CD4-positive, alpha-beta T cell treated with Interleukin-15 for 1 hour (primary cell): ENCODE measurements around the gene PRKG1.

Source experiments
- DNase-seq: peaks from one replicate; pipeline ENCODE4 v3.0.0-alpha.2; 2020

The PRKG1 gene

GRCh38 chr10:51624013-51624412 lies 549.7 kb downstream of the PRKG1 start:
- DNase-seq = no peak

GRCh38 chr10:51629934-51630639 lies 555.8 kb downstream of the PRKG1 start:
- DNase-seq = no peak

- no peak for DNase-seq
Observed at GRCh38 chr10:51630640-51631005, 556.3 kb downstream of the PRKG1 start.

- no peak for DNase-seq
Observed at GRCh38 chr10:51635436-51635835, 561.1 kb downstream of the PRKG1 start.

GRCh38 chr10:51638211-51638610 lies 563.9 kb downstream of the PRKG1 start:
- no peak for DNase-seq

GRCh38 chr10:51638737-51639136 lies 564.5 kb downstream of the PRKG1 start:
- no peak for DNase-seq

GRCh38 chr10:51640120-51640819 lies 566.0 kb downstream of the PRKG1 start:
- DNase-seq = no peak

GRCh38 chr10:51642581-51642980 lies 568.3 kb downstream of the PRKG1 start:
- DNase-seq = no peak

GRCh38 chr10:51643734-51644133 lies 569.4 kb downstream of the PRKG1 start:
- no peak for DNase-seq

GRCh38 chr10:51649064-51649463 lies 574.8 kb downstream of the PRKG1 start:
- no peak for DNase-seq

GRCh38 chr10:51651063-51651462 lies 576.8 kb downstream of the PRKG1 start:
- DNase-seq = no peak

GRCh38 chr10:51653025-51653424 lies 578.7 kb downstream of the PRKG1 start:
- DNase-seq = no peak

GRCh38 chr10:51654918-51655317 lies 580.6 kb downstream of the PRKG1 start:
- DNase-seq = no peak

GRCh38 chr10:51656503-51656902 lies 582.2 kb downstream of the PRKG1 start:
- no peak for DNase-seq

- DNase-seq = no peak
Observed at GRCh38 chr10:51658000-51658399, 583.7 kb downstream of the PRKG1 start.

- DNase-seq = no peak
Observed at GRCh38 chr10:51659344-51659743, 585.1 kb downstream of the PRKG1 start.

- DNase-seq = no peak
Observed at GRCh38 chr10:51663086-51663485, 588.8 kb downstream of the PRKG1 start.

- no peak for DNase-seq
Observed at GRCh38 chr10:51666456-51666855, 592.2 kb downstream of the PRKG1 start.

GRCh38 chr10:51667678-51668335 lies 593.5 kb downstream of the PRKG1 start:
- DNase-seq = no peak

- DNase-seq = no peak
Observed at GRCh38 chr10:51668336-51668689, 594.0 kb downstream of the PRKG1 start.

GRCh38 chr10:51669041-51669440 lies 594.8 kb downstream of the PRKG1 start:
- no peak for DNase-seq

- DNase-seq = no peak
Observed at GRCh38 chr10:51672039-51672535, 597.8 kb downstream of the PRKG1 start.

- DNase-seq = no peak
Observed at GRCh38 chr10:51675088-51675487, 600.8 kb downstream of the PRKG1 start.

GRCh38 chr10:51679841-51680240 lies 605.6 kb downstream of the PRKG1 start:
- no peak for DNase-seq
